Measurements from ENCODE around the gene TTC31.

GRCh38 chr2:74439803-74440377 lies 43.0 kb upstream of the TTC31 start:
- no peak for TF ChIP-seq CTCF (IDR thresholded peaks at IDR 0.05; ENCODE audit: insufficient read depth, low read length, poor library complexity, severe bottlenecking)
- TF ChIP-seq EZH2phosphoT487 (conservative IDR thresholded peaks at IDR 0.05; ENCODE audit: low read length) = no peak

All from SU-DHL-6 (cell line).